NCI-H2029 (cell line): ENCODE measurements around the gene PERCC1.
"Not testable (repeated sequence)": the region's sequence is repeated elsewhere in the genome, so short reads cannot be mapped to it uniquely, and the experiment has no call there.

ENCODE experiments used
- DNase-seq: peaks from one replicate; lab custom pipeline; 2025; lab: John Stamatoyannopoulos, UW

PERCC1 gene

DNA sequence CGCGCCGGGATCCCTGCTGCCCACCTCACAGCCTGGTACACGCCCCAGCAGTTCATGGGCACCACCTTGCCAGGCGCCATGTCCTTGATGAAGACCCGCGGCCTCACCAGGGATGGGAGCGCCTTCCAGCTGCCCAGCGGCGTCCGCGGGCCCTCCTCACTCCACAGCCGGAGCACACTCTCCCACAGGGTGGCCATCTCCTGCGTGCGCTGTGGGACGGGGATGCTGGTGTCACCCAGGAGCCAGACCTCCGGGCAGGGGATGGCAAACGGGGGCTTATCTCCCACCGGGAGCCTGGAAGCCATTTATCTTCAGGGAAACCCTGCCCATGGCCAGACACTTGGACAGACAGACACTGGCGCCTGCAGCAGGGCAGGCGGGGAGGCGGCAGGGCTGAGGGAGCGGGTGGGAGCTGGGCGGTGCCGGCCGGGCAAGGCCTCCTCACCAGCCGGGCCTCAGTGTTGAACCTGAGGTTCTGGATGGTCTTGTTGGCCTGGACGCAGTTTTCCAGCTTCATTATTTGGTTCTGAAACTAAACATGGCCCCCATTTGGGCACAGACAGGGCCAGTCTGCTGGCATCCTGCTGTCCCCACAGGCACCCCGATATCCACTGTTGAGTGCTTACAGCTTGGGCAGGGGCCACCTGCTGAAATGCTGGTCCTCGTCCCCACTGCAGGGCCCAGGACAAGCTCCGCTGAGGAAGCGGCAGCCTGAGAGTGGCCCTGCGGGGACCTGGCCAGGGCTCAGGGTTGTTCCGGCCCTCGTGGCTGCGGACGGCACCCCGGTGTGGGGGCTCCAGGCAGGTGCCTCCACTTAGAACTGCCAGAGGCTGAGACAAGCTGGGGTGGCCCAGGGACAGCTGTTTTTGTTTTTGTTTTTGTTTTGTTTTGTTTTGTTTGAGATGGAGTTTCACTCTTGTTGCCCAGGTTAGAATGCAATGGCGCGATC, 4.0 kb downstream of the PERCC1 start:
- no peak for DNase-seq

DNA sequence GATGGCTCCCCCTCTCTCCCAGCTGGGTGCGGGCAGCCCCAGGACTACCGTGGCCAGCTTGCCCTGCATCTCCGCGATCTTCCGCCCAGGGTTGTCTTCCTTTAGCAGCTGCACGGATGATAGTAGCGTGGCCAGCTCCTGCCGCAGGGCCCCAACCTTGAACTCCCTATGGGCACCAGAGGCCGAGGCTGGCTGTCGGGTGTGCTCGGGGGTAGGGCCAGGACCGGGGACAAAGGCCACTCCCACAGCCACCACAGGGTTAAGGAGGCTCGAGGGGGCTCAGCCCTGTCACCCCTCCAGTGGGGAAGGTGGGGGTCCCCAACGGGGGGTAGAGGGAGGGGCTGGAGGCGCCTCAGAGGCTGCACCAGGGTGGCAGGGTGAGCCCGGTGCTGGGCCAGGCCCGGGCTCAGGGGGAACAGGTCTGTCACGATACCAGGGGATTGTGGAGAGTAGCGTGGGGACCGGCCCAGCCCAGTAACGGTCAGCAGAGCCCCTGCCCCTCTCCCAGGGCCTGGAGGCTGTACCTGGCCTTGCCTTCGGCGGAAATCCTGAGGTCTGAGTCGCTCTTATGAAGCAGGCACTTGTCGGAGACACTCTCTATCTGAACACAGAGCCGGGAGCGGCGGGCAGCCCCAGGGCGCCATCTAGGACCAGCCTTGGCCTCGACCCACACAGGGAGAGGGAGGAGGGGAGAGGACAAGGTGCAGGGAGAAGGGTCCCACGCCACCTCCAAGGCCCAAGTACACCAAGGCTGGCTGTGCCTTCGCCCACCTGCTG, 5.2 kb downstream of the PERCC1 start:
- no peak for DNase-seq

DNA sequence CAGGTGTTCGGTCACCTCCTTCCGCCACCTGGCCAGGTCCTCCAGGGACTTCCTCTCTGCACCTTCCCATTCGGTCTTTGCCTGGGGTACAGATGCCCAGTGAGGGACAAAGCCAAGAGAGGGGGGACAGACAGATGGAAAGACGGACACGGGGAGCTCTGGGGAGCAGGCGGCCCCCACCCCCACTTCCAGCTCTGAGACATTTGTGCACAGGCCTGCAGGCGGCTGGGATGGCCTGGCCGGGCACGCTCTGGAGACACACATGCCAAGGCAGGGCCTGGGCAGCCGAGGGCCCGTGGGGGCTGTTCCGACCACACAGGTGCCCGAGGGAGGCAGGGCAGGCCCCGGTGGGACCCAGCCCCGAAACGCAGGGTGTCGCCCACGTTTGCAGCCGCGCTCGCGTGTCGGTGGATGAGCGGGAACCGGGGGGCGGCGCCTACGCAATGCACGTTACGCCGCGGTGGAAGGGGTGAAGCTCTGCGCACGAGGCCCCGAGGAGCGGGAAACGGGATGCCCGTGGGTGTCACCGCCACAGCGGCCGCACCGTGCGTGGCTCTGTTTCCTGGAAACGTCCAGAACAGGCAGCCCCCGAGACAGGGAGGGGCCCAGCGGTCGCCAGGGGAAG, 6.0 kb downstream of the PERCC1 start:
- DNase-seq, result no peak

DNA sequence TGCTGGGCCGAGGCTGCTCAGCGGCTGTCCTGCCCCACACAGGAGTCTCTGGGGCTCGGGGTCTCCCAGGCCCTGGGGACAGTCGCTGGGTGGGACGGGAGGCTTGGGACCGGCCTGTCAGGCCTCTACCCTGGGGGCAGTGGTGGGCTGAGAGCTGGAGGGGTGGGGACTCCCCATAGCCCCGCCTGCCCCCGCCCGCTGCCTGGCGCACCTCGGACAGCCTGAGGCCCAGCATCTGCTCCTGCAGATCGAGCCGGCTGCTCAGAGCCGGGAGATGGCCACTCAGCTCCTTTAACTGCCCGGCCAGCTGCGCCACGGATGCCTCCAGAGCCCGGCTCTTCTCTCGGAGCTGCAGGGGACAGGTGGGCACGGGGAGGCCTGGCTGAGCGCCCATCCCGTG, 6.7 kb downstream of the PERCC1 start:
- no peak for DNase-seq

DNA sequence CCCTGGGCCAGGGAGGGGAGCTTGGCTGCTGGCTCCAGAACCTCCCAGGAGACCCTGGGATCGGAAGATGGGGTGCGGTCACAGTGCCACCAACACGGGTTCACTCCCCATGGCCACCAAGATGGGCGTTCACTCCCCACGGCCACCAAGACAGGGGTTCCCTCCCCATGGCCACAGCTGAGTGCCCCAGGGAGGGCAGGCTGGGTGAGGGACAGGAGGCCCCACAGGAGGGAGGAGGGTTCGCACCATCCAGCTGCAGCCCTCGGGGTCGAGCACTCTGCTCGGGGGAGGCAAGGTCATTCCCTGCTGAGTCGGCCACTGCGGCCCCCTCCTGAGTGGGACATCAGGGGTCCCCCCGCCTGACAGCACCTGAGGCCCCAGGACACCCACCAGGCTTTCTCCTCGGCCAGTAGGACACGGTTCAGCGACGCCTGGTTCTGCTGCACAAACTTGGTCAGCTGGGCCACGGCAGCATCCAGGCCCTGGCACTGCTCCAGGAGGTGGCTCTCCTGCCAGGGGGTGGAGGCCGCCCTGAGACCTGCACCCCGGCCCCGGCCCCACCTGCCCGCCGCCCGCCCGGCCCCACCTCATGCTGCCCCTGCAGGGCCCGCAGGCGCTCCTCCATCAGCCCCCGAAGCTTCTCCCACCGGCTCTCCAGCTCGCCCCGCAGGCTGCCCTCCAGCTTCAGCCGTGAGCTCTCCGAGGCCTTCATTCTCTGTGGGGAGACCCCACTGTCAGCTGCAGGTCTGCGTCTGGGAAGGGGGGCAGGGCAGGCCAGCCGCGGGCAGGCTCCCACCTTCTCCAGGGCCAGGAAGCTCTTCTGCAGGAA, 7.6 kb downstream of the PERCC1 start:
- DNase-seq, result no peak

GRCh38 chr16:1439058-1439698, 8.3 kb downstream of the PERCC1 start:
- peak; percentile 8 for DNase-seq

DNA sequence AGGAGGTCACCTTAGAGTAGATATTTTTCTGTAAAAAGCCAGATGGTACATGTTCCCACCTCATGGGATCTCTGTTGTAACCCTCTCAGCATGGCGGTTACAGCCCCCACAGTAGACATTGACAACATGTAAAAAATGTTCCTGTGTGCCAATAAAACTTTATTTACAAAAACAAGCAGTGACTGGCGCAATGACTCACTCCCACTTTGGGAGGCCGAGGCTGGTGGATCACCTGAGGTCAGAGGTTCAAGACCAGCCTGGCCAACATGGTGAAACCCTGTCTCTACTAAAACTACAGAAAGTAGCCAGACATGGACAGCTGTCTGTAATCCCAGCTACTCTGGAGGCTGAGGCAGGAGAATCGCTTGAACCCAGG, 8.8 kb downstream of the PERCC1 start:
- DNase-seq, result not testable (repeated sequence)

GRCh38 chr16:1441391-1441829, 10.5 kb downstream of the PERCC1 start:
- DNase-seq, result no peak

DNA sequence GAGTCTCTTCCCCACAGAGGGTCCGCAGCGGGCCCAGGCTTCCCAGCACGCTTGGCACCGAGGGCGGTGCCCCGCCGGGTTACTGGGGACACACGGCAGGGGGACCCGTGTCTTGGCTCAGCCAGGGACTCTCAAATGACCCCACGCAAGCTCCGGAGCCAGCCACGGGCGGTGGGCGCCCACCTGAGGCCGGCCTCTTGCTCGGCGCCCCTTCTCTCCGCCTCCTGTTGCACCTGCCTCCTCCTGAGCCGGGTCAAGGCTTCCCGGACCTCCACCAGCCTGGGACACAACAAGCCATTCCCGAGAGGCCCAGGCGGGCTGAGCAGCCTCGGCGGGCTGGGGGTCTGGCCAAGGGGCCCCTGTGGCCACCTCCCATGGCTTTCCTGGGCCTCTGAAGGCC, 11.8 kb downstream of the PERCC1 start:
- no peak for DNase-seq

GRCh38 chr16:1443403-1443973, 12.6 kb downstream of the PERCC1 start:
- no peak for DNase-seq

- DNase-seq, result no peak
These were observed 13.3 kb downstream of the PERCC1 start, which contains the start of gene CCDC154 for GRCh38 chr16:1443980-1444729. CCDC154 (minus strand) TSS chr16:1444556; CDS start chr16:1444322, 234 bp downstream.

DNA sequence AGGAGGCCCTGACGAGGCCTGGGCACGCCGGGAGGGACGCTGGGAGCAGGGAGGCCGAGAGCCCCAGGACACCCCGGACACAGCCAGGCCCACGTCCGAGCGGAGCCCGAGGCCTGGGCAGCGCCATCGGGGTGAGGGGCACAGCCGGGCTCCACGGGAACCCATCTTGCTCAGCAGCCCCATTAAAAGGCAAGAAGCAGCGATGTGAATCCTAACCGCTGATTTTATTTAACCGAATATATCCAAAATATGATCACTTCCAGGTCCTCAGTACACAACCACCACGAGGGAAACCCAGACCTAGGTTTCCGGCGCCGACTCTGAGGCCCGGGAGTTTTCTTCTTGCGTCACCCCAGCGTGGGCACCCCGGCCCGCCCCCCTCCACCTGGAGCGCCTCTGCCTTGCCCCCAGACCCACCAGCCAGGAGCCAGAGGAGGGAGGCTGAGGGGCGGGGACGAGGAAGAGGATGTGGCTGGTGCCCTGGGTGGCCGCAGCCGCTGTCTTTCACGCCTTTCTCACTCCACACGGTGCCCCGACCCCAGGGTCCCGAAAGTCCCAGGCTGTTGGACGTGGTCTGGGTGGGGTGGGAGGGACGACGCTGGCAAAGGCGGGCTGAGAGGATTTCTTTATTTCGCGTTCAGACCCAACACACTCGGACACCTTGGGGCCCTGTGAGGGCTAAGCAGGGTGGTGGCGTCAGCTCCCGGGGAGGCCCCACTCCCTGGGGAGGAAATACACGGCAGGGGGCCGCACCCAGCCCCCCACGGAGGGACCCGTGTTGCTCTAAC, 14.0 kb downstream of the PERCC1 start:
- no peak for DNase-seq

GRCh38 chr16:1445518-1446203, 14.8 kb downstream of the PERCC1 start:
- no peak for DNase-seq

GRCh38 chr16:1446296-1447080, 15.6 kb downstream of the PERCC1 start:
- DNase-seq, result no peak

- no peak for DNase-seq
These were observed 17.1 kb downstream of the PERCC1 start for GRCh38 chr16:1447965-1448364.

- no peak for DNase-seq
These were observed 17.7 kb downstream of the PERCC1 start for GRCh38 chr16:1448536-1449116.

- DNase-seq, result no peak
These were observed 18.4 kb downstream of the PERCC1 start for GRCh38 chr16:1449201-1449788.
